ENCODE data around the gene OR1F1. TPM values are rescaled to one million over a fixed set of nuclear protein-coding genes. Genes with fewer than 3 reads are reported as not detected.

OR1F1 gene
- total and polyA plus RNA-seq, 9 of the 15 experiments (the other 6 are each of a cell fraction or from before 2014, with no cell fraction given), result 0.15 to 0.61 (median 0.35) TPM; not detected in 3

DNA sequence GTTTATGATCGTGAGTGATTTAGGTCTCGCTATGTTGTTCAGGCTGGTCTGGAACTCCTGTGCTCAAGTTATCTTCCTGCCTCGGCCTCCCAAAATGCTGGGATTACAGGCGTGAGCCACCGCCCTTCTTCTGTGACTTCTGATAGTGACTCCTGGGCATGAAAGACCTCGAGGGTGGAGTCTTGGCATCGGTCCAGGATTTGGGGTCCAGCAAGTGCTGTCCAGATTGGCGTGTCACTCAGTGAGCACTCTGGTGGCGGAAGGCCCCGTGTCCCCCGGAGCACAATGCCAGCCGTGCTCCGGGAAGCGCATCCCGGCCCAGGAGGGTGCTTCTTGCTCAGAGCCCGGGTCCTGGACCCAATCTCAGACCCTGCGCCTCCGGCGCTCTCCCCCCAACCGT is 6.8 kb downstream of the OR1F1 start (continued):
- TF ChIP-seq KAT7 (CRISPR knock-in tag; IDR thresholded peaks at IDR 0.05; ENCODE audit: borderline replicate concordance), result no peak
- TF ChIP-seq, protein P1, sequence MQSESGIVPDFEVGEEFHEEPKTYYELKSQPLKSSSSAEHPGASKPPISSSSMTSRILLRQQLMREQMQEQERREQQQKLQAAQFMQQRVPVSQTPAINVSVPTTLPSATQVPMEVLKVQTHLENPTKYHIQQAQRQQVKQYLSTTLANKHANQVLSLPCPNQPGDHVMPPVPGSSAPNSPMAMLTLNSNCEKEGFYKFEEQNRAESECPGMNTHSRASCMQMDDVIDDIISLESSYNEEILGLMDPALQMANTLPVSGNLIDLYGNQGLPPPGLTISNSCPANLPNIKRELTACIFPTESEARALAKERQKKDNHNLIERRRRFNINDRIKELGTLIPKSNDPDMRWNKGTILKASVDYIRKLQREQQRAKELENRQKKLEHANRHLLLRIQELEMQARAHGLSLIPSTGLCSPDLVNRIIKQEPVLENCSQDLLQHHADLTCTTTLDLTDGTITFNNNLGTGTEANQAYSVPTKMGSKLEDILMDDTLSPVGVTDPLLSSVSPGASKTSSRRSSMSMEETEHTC (IDR thresholded peaks at IDR 0.05), result no peak
- TF ChIP-seq MEF2D (tag; conservative IDR thresholded peaks at IDR 0.05; ENCODE audit: low read depth), result no peak
- TF ChIP-seq ILF3 (IDR thresholded peaks at IDR 0.05; ENCODE audit: borderline replicate concordance), result no peak
- TF ChIP-seq, protein P2, sequence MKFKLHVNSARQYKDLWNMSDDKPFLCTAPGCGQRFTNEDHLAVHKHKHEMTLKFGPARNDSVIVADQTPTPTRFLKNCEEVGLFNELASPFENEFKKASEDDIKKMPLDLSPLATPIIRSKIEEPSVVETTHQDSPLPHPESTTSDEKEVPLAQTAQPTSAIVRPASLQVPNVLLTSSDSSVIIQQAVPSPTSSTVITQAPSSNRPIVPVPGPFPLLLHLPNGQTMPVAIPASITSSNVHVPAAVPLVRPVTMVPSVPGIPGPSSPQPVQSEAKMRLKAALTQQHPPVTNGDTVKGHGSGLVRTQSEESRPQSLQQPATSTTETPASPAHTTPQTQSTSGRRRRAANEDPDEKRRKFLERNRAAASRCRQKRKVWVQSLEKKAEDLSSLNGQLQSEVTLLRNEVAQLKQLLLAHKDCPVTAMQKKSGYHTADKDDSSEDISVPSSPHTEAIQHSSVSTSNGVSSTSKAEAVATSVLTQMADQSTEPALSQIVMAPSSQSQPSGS (CRISPR knock-in tag; IDR thresholded peaks at IDR 0.05), result no peak
- peak; percentile 61; the same call in 1 of the 2 replicates for TF ChIP-seq TCF3 (CRISPR knock-in tag; IDR thresholded peaks at IDR 0.05)
- TF ChIP-seq, protein P3, sequence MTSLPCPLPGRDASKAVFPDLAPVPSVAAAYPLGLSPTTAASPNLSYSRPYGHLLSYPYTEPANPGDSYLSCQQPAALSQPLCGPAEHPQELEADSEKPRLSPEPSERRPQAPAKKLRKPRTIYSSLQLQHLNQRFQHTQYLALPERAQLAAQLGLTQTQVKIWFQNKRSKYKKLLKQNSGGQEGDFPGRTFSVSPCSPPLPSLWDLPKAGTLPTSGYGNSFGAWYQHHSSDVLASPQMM (CRISPR knock-in tag; IDR thresholded peaks at IDR 0.05), result no peak
- TF ChIP-seq ZNF668 (CRISPR knock-in tag; IDR thresholded peaks at IDR 0.05), result no peak
- TF ChIP-seq MAFG (tag; conservative IDR thresholded peaks at IDR 0.05), result no peak
- TF ChIP-seq XRCC5 (IDR thresholded peaks at IDR 0.05; ENCODE audit: low read depth, low read length), result no peak
- TF ChIP-seq TEAD4 (IDR thresholded peaks at IDR 0.05; ENCODE audit: low read length), result peak; percentile 60; the same call in 1 of the 2 replicates
- TF ChIP-seq TEAD4 (CRISPR knock-in tag; IDR thresholded peaks at IDR 0.05; ENCODE audit: borderline replicate concordance), result no peak
- TF ChIP-seq HNRNPUL1 (IDR thresholded peaks at IDR 0.05; ENCODE audit: low read length), result no peak
- TF ChIP-seq ARID3A (IDR thresholded peaks at IDR 0.05; ENCODE audit: borderline replicate concordance, low read depth, low read length), result no peak
- no peak for TF ChIP-seq KAT2B (IDR thresholded peaks at IDR 0.05; ENCODE audit: low read depth, low read length)
- no peak for TF ChIP-seq HDAC3 (IDR thresholded peaks at IDR 0.05; ENCODE audit: borderline replicate concordance, partially characterized antibody)
- no peak for TF ChIP-seq ZC3H11A (IDR thresholded peaks at IDR 0.05; ENCODE audit: low read depth, low read length)
- no peak for TF ChIP-seq ID3 (CRISPR knock-in tag; IDR thresholded peaks at IDR 0.05)
- no peak for TF ChIP-seq ID3 (tag; IDR thresholded peaks at IDR 0.05)
- no peak for TF ChIP-seq PML (IDR thresholded peaks at IDR 0.05; ENCODE audit: low read length)
- TF ChIP-seq PRPF4 (IDR thresholded peaks at IDR 0.05; ENCODE audit: insufficient read depth, low read depth, low read length, poor library complexity, severe bottlenecking), result no peak
- TF ChIP-seq ZSCAN29 (IDR thresholded peaks at IDR 0.05), result no peak
- TF ChIP-seq ZNF644 (tag; IDR thresholded peaks at IDR 0.05; ENCODE audit: low read depth), result no peak
- no peak for TF ChIP-seq ZNF695 (CRISPR knock-in tag; IDR thresholded peaks at IDR 0.05)
- TF ChIP-seq CSDE1 (IDR thresholded peaks at IDR 0.05), result no peak
